Stimulated activated naive CD8-positive, alpha-beta T cell treated with anti-CD3 and anti-CD28 coated beads, Interleukin-15, Interleukin-2, amounts not matched to agents 100 U/mL and 50 U/mL, for 24 hours (primary cell): ENCODE measurements around the gene TUBGCP5.

Experiments used
- ATAC-seq: fragments of 150-1000 bp; cut with Tn5 transposase; one replicate; pipeline ENCODE4 v1.10.0; 2021
- DNase-seq: peaks from one replicate; pipeline ENCODE4 v3.0.0; 2021

Gene TUBGCP5

GRCh38 chr15:22952796-22953579 is 86.4 kb downstream of the TUBGCP5 start:
- ATAC-seq (no peak), DNase-seq (no peak)

- DNase-seq (no peak), ATAC-seq (no peak)
Observed at GRCh38 chr15:22951381-22952280, 87.7 kb downstream of the TUBGCP5 start.

- ATAC-seq (no peak), DNase-seq (no peak)
Observed at GRCh38 chr15:22951031-22951380, 88.4 kb downstream of the TUBGCP5 start.

GRCh38 chr15:22950256-22950990 is 88.9 kb downstream of the TUBGCP5 start:
- ATAC-seq (no peak), DNase-seq (no peak)
